Measurements from ENCODE around the gene DDX51. TPM values are rescaled to one million over a fixed set of nuclear protein-coding genes. Genes with fewer than 3 reads are reported as not detected.
A peak's percentile ranks its signal among the peaks of the same experiment; 100 is the strongest.

Gene DDX51
- total RNA-seq, result 9.0 TPM

GRCh38 chr12:132144115-132144809 is at the start of gene DDX51, which contains the start of gene NOC4L:
DDX51 (minus strand) TSS chr12:132144319; CDS start chr12:132144296, 23 bp downstream.
NOC4L (plus strand) TSS chr12:132144457; CDS start chr12:132144489, 32 bp downstream.
- peak; percentile 94 for ATAC-seq

DNA sequence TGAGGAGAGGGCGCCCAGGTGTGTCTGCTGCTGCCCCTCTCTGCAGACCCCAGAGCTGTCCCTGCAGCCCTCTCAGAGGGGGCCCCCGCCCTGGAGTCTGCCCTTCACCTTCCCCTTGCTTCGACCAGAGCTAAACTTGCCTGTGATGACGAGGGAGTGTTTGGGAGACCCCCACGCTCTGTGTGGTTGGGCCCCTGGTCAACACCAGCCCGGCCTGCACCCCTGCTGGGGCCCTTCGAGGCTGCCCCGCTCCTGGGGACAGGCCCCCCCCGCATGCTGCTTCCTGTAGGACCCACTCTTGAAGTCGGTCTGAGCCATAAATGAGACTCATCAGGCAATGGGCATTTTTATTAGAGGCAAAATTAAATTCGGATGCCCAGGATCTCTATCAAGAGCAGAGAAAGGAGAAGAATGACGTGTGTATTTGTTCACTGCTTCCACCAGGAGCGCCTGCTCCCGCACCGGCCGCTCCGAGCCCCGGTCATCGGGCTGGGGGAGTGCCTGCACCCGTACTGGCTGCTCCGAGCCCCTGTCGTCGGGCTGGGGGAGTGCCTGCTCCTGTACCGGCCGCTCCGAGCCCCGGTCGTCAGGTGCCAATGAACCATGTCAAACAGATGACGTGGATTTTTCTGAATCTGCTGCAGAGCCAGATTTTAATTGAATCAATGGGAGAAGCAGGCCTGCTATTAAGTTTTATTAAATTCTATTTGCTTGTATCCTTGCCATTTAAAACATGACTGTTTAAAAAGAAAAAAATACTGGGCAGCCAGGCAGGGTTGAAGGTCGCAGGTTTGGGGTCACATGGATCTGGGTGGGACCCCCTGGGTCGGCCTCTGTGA is 47.8 kb upstream of the DDX51 start:
- no peak for ATAC-seq

DNA sequence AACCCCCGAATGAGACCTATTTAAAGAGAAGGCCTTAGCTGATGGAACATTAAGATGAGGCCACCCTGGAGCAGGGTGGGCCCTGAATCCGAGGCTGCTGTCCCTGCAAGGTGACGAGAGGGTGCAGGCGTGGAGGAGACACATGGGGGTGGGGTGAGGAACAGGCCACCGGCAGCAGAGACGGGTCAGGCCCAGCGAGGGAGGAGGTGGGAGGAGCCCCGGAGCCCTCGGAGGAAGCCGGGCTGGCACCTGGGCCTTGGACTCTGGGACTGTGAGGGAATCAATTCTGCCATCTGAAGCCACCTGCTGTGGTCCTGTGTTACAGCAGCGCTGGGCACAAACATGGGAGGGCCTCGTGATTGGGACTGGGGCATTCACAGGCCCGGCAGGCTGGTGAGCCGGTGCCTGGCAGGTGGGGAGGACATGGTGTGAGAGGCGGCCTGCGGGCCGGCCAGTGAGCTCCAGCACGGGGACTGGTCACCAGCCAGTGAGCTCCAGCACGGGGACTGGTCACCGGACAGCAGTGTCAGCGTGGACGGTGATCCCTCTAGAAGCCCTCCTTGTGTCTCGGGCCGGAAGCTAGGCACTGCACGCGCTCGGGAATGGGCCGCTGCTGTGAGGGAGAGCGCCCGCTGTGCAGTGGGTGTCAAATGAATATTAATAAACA is 46.8 kb upstream of the DDX51 start:
- ATAC-seq, result no peak

DNA sequence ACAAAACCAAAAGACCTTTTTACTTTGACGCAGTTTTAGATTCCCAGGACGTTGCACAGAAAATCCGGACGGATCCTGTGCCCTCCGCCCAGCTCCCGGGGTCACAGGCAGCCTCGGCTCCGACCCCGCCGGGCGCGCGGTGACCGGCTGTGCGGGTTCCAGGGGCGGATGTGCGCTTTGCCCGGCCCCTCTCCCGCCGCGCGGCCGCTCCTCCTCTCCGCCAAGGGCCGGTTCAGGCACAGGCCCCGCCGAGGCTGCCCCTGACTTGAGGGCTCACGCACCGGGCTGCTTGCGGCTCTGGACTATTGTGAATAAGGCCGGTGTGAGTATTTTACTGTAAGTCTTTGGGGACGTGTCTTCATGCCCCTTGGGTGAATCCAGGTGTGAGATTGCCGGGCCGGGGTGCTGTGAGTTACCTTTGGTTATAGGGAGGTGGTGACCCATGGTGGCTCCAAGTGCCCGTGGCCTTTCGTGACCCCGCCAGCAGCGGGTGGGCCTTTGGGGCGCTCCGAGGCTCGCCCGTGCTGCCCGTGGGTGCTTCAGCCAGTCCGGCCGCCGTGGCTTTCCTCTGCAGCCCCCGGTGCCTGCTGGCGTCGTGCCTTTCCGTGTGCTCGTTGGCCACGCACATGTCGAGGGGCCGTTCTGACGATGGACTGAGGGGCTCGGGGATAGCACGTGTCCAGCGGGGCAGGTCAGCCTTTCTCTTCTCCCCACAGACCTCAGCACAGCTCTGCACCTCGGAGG is 46.1 kb upstream of the DDX51 start:
- ATAC-seq, result peak; percentile 1

DNA sequence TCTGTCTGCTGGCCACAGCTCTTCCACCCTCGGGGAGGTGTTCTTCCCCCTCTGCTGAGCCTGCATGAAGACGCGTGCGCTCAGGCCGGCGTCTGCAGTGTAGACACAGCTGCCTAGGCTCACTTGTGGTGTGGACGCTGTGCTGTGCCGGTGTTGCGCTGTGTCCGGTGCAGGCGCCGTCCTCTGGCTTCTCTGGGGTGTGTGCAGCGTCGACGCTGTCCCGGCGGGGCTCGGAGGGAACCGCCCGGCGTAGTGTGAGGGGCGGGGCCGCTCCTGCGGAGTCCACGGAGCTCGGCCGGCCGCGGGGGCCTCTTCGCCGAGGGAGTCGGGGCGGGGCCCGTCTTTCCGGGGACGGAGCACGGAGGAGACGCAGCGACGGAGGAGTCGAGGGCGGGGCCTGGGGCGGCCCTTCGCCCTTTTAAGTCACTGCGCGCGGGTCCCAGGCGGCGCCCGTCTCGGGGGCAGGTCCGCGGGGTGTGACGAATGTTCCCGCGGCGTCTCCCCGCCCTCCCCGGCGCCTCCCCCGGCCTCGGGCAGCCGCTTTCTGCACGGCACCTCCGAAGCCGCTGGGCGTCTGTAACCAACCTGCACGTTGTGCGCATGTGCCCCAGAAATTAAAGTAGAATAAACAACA is 45.4 kb upstream of the DDX51 start:
- ATAC-seq, result peak; percentile 96

GRCh38 chr12:132188916-132189325 is 44.8 kb upstream of the DDX51 start:
- ATAC-seq, result no peak

- ATAC-seq, result no peak
Observed at GRCh38 chr12:132188451-132188901, 44.4 kb upstream of the DDX51 start.

DNA sequence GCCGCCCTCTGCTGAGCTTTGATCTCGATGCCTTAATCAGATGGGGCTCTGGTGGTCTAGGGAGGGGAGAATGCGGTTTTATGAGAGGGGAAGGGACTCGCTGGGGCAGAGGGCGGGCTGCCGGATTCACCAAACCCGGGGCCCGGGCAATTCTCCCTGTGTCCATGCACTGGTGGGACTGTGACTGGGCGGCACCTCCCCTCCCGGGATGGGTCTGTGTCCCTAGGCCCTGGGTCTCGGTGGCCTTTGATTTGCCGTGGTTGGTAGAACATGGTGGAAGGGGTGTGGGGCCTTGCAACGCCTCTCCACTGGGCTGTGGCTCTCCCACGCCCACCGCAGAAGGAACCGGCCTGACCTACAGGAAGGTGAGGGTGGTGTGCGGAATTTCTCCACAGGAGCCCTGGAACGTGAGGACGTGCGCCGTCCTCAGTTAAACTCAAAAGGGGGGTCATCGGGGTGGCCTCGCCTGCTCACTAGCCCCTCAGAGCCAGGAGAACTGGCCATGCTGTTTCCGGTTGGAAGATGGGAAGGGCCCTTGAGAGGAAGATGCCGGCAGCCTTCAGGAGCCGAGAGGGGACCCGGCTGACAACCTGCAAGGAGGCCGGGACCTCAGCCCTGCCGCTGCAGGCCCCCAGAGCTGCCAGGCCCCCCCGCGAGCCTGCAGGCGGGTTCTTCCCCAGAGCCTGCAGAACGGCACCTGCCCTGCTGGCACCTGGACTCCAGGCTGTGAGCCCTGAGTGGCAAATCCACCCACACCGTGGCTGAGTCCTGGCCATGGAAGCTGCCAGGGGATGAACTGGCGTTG is 43.7 kb upstream of the DDX51 start:
- no peak for ATAC-seq

- ATAC-seq, result no peak
Observed at GRCh38 chr12:132186857-132187620, 42.9 kb upstream of the DDX51 start.

DNA sequence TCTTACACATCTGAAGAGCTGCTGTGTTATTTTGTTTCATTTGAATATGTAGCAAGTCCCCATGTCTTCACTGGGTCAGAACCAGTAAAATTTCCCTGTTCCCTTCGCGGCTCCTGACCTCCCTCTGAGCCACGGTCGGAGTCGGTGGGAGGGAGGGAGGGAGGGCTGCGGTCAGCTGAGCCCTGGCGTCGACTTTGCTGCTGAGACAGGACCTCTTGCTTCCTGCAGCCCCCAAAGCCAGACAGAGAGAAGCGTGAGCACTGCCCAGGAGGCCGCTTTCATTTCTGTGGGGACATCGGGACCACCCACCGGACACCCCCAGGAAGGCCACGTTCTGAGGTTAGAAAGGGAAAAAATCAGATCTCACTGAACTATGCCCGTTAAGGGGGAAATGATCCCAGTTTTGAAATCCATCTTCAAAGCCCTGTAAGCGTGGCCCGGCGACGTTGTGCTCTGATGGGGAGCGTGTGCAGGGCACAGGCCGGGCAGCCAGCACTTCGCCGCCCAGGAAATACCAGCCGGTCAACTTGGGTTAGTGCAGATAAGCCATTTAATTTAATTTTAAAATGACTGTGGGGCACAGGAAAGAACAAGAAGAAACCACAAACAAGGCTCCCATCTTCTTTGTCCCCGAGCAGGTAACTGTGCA is 42.2 kb upstream of the DDX51 start:
- no peak for ATAC-seq

- ATAC-seq, result no peak
Observed at GRCh38 chr12:132185705-132186104, 41.6 kb upstream of the DDX51 start.

DNA sequence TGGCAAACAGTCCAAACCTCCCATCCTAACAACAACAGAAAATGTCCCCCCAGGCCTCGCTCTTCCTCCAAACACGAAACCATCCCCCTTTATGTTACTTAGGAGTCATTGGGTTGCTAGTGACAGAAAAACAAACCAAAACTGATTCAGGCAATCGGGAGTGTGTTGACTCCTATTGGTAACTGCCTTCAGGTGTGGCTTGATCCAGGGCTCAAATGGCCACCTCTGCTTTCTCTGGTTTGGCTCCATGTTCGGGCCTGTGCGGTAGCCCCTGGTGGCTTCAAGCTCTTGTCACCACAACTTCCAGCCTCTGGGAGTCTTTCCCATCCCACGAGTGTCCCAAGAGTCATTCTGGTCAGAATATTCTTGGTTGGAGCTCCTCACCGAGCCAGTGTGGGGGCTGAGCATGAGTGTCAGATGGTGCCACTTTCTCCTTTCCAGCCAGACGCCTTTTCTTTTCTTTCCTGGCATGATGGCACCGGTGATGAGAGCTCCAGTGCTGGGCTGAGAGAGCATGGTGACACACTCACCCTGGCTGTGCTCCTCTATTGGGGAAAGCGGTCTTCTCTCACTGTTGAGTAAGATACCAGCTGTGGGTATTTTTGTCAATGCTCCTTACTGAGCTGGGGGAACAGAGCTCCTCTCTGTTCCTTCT is 38.7 kb upstream of the DDX51 start:
- no peak for ATAC-seq

- ATAC-seq, result no peak
Observed at GRCh38 chr12:132182206-132182710, 38.1 kb upstream of the DDX51 start.

DNA sequence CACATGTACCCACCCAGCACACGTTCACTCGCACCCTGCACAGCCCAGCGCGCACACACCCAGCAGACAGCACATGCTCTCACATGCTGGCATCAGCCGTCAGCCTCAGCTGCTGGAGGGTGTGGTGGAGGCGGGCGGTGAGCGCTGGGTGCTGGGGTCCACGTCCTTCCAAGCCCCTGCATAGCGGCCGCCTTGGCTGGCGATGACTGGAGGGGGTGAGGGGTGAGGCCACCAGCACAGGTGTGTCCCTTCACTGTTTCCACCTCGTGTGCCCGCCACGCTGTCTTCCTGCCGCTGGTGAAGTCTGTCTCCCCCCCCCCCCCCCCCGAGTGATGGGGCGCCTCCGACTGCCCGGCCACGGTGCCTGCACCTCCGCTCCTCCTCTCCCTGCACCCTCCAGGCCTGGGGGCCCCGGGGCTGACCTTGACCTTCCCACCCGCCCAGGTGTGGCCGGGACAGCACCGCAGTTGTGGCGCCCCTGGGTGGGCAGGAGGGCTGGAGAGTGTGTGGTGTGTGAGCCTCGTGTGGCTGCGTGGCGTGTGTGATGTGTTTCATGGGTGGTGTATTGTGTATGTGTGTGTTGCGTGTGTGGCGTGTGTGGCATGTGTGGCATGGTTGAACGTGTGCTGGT is 37.6 kb upstream of the DDX51 start:
- no peak for ATAC-seq

DNA sequence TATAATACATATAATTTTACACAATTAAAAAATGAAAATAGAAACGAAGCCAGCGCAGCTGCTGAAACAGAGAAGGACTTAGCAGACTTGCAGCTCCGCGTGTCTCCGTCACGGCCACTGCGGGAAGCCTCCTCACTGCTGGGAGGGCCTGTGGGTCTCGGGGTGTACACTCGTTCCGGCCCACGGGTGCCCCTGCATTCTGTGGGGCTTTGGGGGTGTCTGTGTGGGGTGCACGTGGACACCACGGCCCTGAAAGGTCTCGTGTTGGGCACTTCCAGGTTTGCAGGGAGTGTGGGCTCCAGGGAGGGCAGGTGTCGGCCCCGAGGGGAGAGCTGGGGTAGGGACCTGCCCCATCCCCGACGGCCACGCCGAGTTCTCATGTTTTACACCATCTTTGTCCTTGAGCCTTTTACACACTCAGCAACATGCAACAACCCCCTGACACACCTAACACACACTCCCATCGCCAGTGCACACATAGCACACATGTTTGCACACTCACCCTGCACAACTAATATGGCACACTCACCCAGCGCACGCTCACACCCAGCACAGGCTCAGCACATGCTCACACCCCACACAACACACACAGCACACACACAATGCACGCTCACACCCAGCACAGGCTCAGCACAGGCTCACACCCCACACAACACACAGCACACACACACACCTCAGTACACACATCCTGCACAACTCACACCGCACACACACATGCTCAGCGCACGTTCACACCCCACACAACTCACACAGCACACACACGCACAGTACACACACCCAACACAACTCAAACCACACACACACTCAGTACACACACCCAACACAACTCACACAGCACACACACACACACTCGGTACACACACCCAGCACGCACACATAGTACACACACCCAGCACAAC is 36.8 kb upstream of the DDX51 start:
- no peak for ATAC-seq

DNA sequence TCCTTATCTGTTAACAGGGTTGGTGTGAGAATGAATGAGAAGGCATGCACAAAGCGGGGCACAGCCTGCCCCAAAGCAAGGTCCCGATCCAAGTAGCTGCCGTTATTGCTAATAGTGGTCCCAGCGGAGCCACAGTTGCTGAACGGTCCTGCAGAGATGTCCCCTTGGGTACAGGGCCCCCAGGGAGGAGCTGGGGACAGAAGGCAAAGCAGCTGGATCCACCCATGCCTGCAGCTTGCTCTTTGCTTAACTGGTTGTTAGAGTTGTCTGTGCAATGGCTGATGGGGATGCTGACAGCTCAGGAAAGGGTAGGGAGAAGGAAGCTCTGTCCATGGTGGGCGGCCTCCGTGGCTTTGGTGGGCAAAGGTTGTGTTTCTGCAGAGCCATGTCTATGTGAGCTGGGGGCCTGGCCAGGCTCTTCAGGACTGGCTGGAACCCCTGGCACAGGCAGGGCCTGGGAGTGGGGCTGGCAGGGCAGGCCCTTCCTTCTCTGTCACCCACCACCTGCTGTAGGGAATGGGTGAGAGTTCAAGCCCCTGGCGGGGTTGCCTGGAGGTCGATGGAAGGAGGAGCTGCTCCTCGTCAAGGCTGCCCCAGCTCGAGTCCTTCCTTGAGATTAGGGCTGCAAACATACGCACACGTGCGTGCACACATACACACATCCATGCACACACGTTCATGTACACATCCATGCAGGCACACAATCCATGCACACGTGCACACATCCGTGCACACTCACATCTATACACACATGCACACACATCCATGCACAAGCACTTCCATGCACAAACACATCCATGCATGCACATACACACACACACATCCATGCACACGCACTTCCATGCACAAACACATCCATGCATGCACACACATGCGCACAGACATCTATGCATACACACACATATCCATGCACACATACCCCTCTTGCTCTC is 35.6 kb upstream of the DDX51 start:
- no peak for ATAC-seq
